ENCODE data around the gene TEX2. TPM values are rescaled to one million over a fixed set of nuclear protein-coding genes. Genes with fewer than 3 reads are reported as not detected.
A peak's percentile ranks its signal among the peaks of the same experiment; 100 is the strongest.

TEX2 gene
- total and polyA plus RNA-seq, 2 of the 13 experiments (the other 11 are each of a cell fraction or from before 2014, with no cell fraction given): 21.4 to 37.7 TPM

- peak; percentile 40; the same call in 1 of the 2 replicates for TF ChIP-seq ATF1 (CRISPR knock-in tag; IDR thresholded peaks at IDR 0.05)
- peak; percentile 15; the same call in 1 of the 2 replicates for TF ChIP-seq FOXO1 (CRISPR knock-in tag; IDR thresholded peaks at IDR 0.05)
- no peak for TF ChIP-seq ZFP82 (CRISPR knock-in tag; IDR thresholded peaks at IDR 0.05; ENCODE audit: borderline replicate concordance)
- TF ChIP-seq RFXAP (CRISPR knock-in tag; IDR thresholded peaks at IDR 0.05; ENCODE audit: borderline replicate concordance): peak; percentile 44; the same call in 1 of the 2 replicates
- no peak for TF ChIP-seq ZSCAN25 (CRISPR knock-in tag; IDR thresholded peaks at IDR 0.05)
- TF ChIP-seq NR2F6 (IDR thresholded peaks at IDR 0.05): peak; percentile 64
- peak; percentile 67 for TF ChIP-seq NR2F6 (CRISPR knock-in tag; IDR thresholded peaks at IDR 0.05)
- TF ChIP-seq ZNF503 (CRISPR knock-in tag; IDR thresholded peaks at IDR 0.05): no peak; the same call in 1 of the 2 replicates
- 0 out of 2 replicates have a peak, but pooled peaks have one; percentile 81 for TF ChIP-seq FOXO4 (CRISPR knock-in tag; conservative IDR thresholded peaks at IDR 0.05)
- no peak for TF ChIP-seq ZNF180 (CRISPR knock-in tag; IDR thresholded peaks at IDR 0.05; ENCODE audit: borderline replicate concordance, low read depth)
- no peak for TF ChIP-seq GLI4 (CRISPR knock-in tag; IDR thresholded peaks at IDR 0.05; ENCODE audit: borderline replicate concordance)
- TF ChIP-seq ZFX (CRISPR knock-in tag; IDR thresholded peaks at IDR 0.05; ENCODE audit: low read depth): peak; percentile 63; the same call in 1 of the 2 replicates
- TF ChIP-seq ZNF264 (CRISPR knock-in tag; IDR thresholded peaks at IDR 0.05): 0 out of 2 replicates have a peak, but pooled peaks have one; percentile 16
- no peak for TF ChIP-seq MXD4 (CRISPR knock-in tag; IDR thresholded peaks at IDR 0.05)
- 0 out of 2 replicates have a peak, but pooled peaks have one; percentile 36 for TF ChIP-seq ZGPAT (CRISPR knock-in tag; IDR thresholded peaks at IDR 0.05)
- no peak for TF ChIP-seq REST (IDR thresholded peaks at IDR 0.05; ENCODE audit: borderline replicate concordance in 1 of 2, low read depth in 1 of 2, low read length in 2 of 2)
- TF ChIP-seq HNF1B (CRISPR knock-in tag; IDR thresholded peaks at IDR 0.05): peak; percentile 51
- 0 out of 2 replicates have a peak, but pooled peaks have one; percentile 18 for TF ChIP-seq FOXK1 (CRISPR knock-in tag; IDR thresholded peaks at IDR 0.05; ENCODE audit: borderline replicate concordance, low read depth)
- peak; percentile 52; the same call in 1 of the 2 replicates for TF ChIP-seq GATA4 (IDR thresholded peaks at IDR 0.05; ENCODE audit: borderline replicate concordance, low read depth)
Observed at GRCh38 chr17:64134216-64134970, 128.7 kb downstream of the TEX2 start (continued).

All from HepG2 (cell line).